ENCODE results near the gene ACTN4. TPM values are rescaled to one million over a fixed set of nuclear protein-coding genes. Genes with fewer than 3 reads are reported as not detected.

ACTN4 gene
- total RNA-seq, 2 donors from 2014 or later: 1,019 to 1,060 TPM

DNA sequence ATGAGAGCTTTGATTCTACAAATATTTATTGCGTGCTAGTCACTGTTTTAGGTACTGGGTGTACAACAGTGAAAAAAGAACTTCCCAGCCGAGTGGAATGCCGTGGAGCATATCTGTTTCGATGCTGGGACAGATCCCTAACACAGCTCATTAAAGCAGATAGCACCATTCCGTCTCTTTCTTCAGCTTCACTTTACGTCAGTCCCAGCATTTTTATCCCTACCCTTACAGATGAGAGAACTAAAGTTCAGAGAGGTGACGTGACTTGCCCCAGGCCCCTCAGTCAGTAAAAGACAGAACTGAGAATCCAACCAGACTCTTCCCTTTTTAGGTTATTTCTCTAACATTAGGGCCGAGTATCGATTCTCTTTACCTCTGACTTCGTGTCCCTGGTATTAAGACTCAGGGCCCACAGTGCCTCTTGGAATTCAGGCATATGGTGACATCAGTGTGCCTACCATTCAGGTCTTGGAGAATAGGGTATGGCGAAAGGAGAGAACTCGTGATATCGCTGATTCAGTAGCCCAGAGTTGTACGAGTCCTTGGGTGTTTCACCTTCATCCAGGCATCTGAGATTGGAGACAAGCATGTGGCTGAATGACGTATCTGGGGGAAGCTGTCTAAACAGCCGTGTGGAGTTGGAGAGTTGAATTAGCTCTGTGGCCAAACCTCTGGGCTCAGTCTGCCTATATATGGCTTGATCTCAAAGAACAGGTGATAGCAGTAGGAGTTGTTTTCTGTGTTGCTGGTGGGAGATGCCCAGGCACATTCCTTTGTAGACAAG is 27.1 kb downstream of the ACTN4 start:
- TF ChIP-seq, protein P1, sequence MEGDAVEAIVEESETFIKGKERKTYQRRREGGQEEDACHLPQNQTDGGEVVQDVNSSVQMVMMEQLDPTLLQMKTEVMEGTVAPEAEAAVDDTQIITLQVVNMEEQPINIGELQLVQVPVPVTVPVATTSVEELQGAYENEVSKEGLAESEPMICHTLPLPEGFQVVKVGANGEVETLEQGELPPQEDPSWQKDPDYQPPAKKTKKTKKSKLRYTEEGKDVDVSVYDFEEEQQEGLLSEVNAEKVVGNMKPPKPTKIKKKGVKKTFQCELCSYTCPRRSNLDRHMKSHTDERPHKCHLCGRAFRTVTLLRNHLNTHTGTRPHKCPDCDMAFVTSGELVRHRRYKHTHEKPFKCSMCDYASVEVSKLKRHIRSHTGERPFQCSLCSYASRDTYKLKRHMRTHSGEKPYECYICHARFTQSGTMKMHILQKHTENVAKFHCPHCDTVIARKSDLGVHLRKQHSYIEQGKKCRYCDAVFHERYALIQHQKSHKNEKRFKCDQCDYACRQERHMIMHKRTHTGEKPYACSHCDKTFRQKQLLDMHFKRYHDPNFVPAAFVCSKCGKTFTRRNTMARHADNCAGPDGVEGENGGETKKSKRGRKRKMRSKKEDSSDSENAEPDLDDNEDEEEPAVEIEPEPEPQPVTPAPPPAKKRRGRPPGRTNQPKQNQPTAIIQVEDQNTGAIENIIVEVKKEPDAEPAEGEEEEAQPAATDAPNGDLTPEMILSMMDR (IDR thresholded peaks at IDR 0.05): no peak

DNA sequence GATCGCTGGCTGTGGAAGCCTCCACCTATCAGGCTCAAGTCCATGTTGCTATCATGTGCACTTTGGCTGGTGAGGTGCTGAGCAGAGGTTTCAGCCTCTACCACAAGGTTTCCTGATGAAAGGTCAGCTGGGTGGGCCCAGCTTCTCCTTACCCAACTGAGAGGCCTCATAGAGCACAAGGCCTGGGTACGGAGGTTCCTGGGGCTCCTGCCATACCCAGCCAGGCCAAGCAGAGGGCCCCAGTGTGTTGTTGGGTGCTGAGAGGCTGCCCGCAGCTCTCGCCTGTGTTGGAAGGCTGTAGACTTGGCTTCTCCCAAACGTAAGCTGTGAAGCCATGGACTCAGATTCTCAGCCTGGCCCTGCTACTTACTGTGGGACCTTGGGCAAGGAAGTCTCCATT is 28.2 kb downstream of the ACTN4 start:
- TF ChIP-seq, protein P1 (IDR thresholded peaks at IDR 0.05): no peak
- intact Hi-C loops (cut with DNase I): no loop called here
- Histone ChIP-seq H3K27ac (peak overlapping the region; percentile 24), H3K9me3 (no peaks in the 10 kb centered on the region), H3K4me3 (no peak overlapping the region), H3K9ac (ENCODE audit: low read depth in 2 of 2, low read length in 2 of 2) (peak overlapping the region in 1 of 2 donors; percentile 22), H3K27me3 (no peaks in the 10 kb centered on the region), H3K36me3 (no peaks in the 10 kb centered on the region), H3K4me1 (peaks cover 22% of the 10 kb centered on the region)
- DNase-seq: no peak

More for the DNA sequence above, 27.1 kb downstream of the ACTN4 start:
- intact Hi-C loops (cut with DNase I): no loop called here
- no peak for DNase-seq
- Histone ChIP-seq H3K27ac (peak overlapping the region; percentile 7), H3K4me3 (no peak overlapping the region), H3K4me1 (peaks cover 32% of the 10 kb centered on the region), H3K36me3 (no peaks in the 10 kb centered on the region), H3K9ac (ENCODE audit: low read depth in 2 of 2, low read length in 2 of 2) (peak overlapping the region in 1 of 2 donors; percentile 51), H3K27me3 (no peaks in the 10 kb centered on the region), H3K9me3 (no peaks in the 10 kb centered on the region)

DNA sequence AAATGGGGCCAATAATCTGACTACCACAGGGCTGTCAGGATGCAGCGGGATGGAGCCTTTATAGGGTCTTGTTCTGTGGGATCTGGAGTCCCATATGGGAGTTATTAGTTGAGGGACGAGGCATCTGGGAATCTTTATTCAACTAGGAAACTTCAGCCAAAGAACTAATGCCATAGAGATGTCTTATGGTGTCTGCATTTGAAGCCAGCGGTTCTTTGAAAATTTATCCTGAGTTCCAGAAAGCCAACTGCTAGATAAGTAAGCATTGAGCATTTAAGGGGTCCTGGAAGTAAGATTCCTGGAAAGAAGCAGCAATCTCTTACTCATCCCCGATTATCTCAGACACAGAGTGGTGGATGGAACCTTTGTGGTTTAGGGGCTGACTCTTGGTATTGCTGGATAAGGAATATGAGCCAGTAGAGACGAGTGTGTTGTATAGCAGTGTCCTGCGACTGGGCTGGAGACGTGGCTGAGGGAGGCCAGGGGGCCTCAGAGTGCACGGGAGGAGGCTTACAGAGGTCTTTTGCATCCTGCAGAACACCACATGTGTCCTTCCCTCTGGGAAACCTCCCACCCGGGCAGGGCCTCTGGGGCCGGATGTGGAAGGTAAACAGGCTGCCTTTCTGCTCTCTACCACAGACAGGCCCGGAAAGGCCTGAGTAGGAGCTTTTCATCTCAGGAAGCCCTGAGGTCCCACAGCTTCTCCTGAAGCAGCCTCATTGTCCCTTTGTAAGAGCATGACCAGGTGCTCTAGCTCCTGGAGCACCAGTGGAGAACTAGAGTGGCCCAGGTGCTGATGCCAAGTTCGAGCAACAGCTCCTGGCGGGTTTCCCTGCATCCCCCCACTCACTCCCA is 28.8 kb downstream of the ACTN4 start:
- TF ChIP-seq, protein P1 (IDR thresholded peaks at IDR 0.05): no peak
- Histone ChIP-seq H3K9ac (ENCODE audit: low read depth in 2 of 2, low read length in 2 of 2) (peak overlapping the region in 1 of 2 donors; percentile 73), H3K36me3 (no peaks in the 10 kb centered on the region)

DNA sequence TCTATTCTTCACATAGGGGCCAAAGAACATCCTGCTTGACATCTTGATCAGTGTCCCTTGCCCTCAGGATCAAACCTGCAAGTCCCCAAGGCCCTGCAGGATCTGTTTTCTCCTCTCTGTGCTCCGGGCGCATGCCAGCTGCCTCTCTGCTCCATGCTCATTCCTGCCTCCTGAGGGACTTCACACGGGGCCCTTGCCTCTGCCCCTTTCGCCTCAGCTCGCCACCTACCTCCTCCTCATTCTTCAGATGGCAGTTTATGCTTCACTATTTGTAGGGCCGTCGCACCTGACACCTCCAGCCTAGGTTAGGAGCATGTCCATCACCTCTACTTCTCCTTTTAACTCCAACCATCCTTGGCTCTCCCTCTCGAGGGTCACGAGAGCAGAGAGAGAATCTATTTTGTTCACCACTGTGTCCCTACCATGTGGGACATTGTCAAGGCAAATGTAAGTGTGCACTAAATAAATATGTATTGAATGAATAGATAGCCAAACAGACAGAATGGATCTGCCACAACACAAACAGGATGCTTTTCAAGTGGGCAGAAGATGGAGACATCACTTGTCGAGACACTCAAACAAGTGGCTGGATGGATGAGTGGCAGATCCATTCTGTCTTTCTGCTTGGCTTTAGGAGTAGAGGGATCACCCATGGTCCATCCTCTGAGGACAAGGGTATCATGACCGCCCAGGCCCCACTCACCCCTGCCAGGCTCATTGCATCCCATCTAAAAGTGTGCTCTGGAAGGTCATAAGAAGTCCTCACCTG is 29.6 kb downstream of the ACTN4 start:
- DNase-seq: no peak
- TF ChIP-seq, protein P1 (IDR thresholded peaks at IDR 0.05): no peak
- Histone ChIP-seq H3K4me3 (no peak overlapping the region), H3K27me3 (no peaks in the 10 kb centered on the region), H3K9ac (ENCODE audit: low read depth in 2 of 2, low read length in 2 of 2) (peak overlapping the region; percentile 26 to 73), H3K9me3 (no peaks in the 10 kb centered on the region), H3K36me3 (no peaks in the 10 kb centered on the region), H3K4me1 (peaks cover 13% of the 10 kb centered on the region), H3K27ac (peak overlapping the region; percentile 24)
- intact Hi-C loops (cut with DNase I): no loop called here

More for the DNA sequence above, 28.8 kb downstream of the ACTN4 start:
- peak overlapping the region; percentile 24 for H3K27ac ChIP-seq
- DNase-seq: no peak
- H3K4me3 ChIP-seq: no peak overlapping the region
- no peaks in the 10 kb centered on the region for H3K27me3 ChIP-seq
- intact Hi-C loops (cut with DNase I): no loop called here
- no peaks in the 10 kb centered on the region for H3K9me3 ChIP-seq
- H3K4me1 ChIP-seq: peaks cover 16% of the 10 kb centered on the region
